Heart right ventricle (tissue), 16 donors: Measurements from ENCODE around the gene DNTTIP2. TPM values are rescaled to one million over a fixed set of nuclear protein-coding genes. Genes with fewer than 3 reads are reported as not detected.

Source experiments
- ATAC-seq, 8 donors: fragments of 200-7000 bp; cut with Tn5 transposase; one replicate each; pipeline ENCODE4 v1.9.1; 2020; ENCODE audit warnings: mild to moderate bottlenecking in 8 of 8, moderate library complexity in 8 of 8, moderate number of reproducible peaks in 1 of 8
- DNase-seq, 2 donors: peaks; one replicate each; pipeline ENCODE4 v3.0.0-alpha.2; 2020
- H3K27ac ChIP-seq, 10 donors: fragments of 200-600 bp; sonication (generic) in 2 of 10; one replicate each; pipeline versions ENCODE4 v1.5.0 to v1.8.0; 2020 to 2022; ENCODE audit warnings: mild to moderate bottlenecking in 3 of 10
- H3K27me3 ChIP-seq, 7 donors: fragments of 200-600 bp; one replicate each; pipeline ENCODE4 v1.8.0; 2021 to 2022; ENCODE audit warnings: mild to moderate bottlenecking in 2 of 7
- H3K36me3 ChIP-seq, 9 donors: fragments of 200-600 bp; sonication (generic) in 1 of 9; one replicate each; pipeline versions ENCODE4 v1.5.0 to v1.8.0; 2020 to 2022; ENCODE audit warnings: mild to moderate bottlenecking in 2 of 9
- H3K4me1 ChIP-seq, 9 donors: fragments of 200-600 bp; sonication (generic) in 1 of 9; one replicate each; pipeline versions ENCODE4 v1.5.0 to v1.8.0; 2020 to 2022; ENCODE audit warnings: mild to moderate bottlenecking in 4 of 9
- H3K4me3 ChIP-seq, 10 donors: fragments of 200-600 bp; sonication (generic) in 2 of 10; one replicate each; pipeline versions ENCODE4 v1.5.0 to v1.8.0; 2020 to 2022; ENCODE audit warnings: mild to moderate bottlenecking in 7 of 10, moderate library complexity in 2 of 10
- H3K9me3 ChIP-seq, 11 donors: fragments of 200-600 bp in 10 of 11; sonication (generic) in 2 of 11; one replicate each; pipeline versions ENCODE4 v1.5.0 to v1.8.0; 2013 to 2022; ENCODE audit warnings: mild to moderate bottlenecking in 2 of 11, control low read depth in 1 of 11, moderate library complexity in 1 of 11
- WGBS, 2 donors: extraction: QIAGEN DNeasy Blood & Tissue Kit; methylation state at CpG; one replicate each; pipeline ENCODE4 v1.1.7; 2013; ENCODE audit warnings: inconsistent platforms in 1 of 2; 5-methylcytosine and 5-hydroxymethylcytosine counted together
- intact Hi-C, 10 donors: fragments of 100-400 bp; cut with DNase I; formaldehyde crosslinking; loops; one replicate each; pipeline versions ENCODE4 v1.11.1 to v1.14.2; 2022
- polyA plus RNA-seq, 2 donors: library from polyadenylated mRNA; stranded (reverse); fragments of 200-250 nt; gene quantifications; one replicate each; pipeline ENCODE4 v1.2.3, GENCODE V29; 2013
- total RNA-seq, 10 donors: library from RNA; stranded (reverse); fragmentation: NEBNext Ultra II Directional in 3 of 10; extraction: Animal tissue kit (Norgen Biotek cat#: 25700) in 3 of 10; gene quantifications; one replicate each; pipeline versions ENCODE4 v1.2.1 to v1.2.4, GENCODE V29; 2021 to 2023
- TF ChIP-seq, protein P1 (sequence below), 9 donors: fragments of 200-600 bp; sonication (generic) in 2 of 9; IDR thresholded peaks; one replicate each; pipeline versions ENCODE4 v1.5.0 to v1.8.0; 2021 to 2022; ENCODE audit warnings: antibody characterized with exemption in 9 of 9, mild to moderate bottlenecking in 5 of 9, moderate library complexity in 1 of 9
- donor health status: Arrhythmogenic right ventricular cardiomyopathy.
- donor health status: ischemic (EF 13 %, LVEDD 7.1; RV severe dilation, severe dysfunction).
- donor health status: healthy with polysubstance abuse.
- donor health status: DM: no; HTN: yes; CAD: no.
- donor health status: DM: no; HTN: no; CAD: no.
- donor health status: ischemic (EF 25% LVEDD 6.9; RV normal size, moderate dysfunction).
- donor health status: ischemic (EF 25% LVEDD 5.7; RV mildly dilated, moderate dysfunction).
- donor health status: healthy.
- donor health status: DM: yes; HTN: yes; CAD: no.
- donor health status: Ischemic cardiomyopathy.
- donor health status: ischemic (EF 35%, LVEDD 5.7; RV mildly dilated, moderate dysfunction).
- donor health status: nonischemic (EF 11% LVEDD 7.7; RV severe dilation, severe dysfunction).
- donor health status: DM: yes; HTN: yes; CAD: no.
- donor health status: PGD.
- donor health status: ischemic (EF 29% LVEDD 5.4; RV normal size, mild dysfunction).
- donor health status: nonischemic (EF 23%, LVEDD 6.1; RV moderate dilation, normal function).

Gene DNTTIP2
- total and polyA plus RNA-seq, 12 donors: 33.9 to 64.7 (median 41.7) TPM

DNA sequence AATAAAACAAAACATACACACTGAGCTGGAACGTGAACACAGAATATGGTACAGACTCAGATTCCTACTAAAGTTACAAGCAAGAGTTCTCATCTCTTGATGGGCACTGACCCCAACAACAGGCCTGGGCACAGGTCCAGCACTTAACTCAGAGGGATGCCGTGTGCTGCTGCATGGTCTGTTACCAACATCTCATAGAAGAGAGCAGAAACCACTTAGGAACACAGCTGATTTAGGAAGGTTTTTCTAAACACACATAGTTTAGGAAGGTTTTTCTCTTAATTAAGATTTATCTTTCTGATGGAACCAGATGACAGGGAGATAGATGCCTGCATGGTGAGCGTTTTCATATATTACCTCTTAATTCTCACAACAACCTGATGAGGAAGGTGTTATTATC is 28.7 kb upstream of the DNTTIP2 start:
- DNase-seq: peak; percentile 15 to 21
- no peaks in the 10 kb centered on the region for H3K27me3 ChIP-seq
- peak overlapping the region in 5 of 10 donors; percentile 67 to 95 (median 86) for H3K4me3 ChIP-seq
- H3K36me3 ChIP-seq: no peaks in the 10 kb centered on the region
- H3K27ac ChIP-seq: no peak overlapping the region
- TF ChIP-seq, protein P1, sequence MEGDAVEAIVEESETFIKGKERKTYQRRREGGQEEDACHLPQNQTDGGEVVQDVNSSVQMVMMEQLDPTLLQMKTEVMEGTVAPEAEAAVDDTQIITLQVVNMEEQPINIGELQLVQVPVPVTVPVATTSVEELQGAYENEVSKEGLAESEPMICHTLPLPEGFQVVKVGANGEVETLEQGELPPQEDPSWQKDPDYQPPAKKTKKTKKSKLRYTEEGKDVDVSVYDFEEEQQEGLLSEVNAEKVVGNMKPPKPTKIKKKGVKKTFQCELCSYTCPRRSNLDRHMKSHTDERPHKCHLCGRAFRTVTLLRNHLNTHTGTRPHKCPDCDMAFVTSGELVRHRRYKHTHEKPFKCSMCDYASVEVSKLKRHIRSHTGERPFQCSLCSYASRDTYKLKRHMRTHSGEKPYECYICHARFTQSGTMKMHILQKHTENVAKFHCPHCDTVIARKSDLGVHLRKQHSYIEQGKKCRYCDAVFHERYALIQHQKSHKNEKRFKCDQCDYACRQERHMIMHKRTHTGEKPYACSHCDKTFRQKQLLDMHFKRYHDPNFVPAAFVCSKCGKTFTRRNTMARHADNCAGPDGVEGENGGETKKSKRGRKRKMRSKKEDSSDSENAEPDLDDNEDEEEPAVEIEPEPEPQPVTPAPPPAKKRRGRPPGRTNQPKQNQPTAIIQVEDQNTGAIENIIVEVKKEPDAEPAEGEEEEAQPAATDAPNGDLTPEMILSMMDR (IDR thresholded peaks at IDR 0.05): no peak
- H3K9me3 ChIP-seq: peaks cover 0 to 14% (median 4%) of the 10 kb centered on the region in 11 donors
- peak in 2 of 8 donors; percentile 24 to 29 for ATAC-seq
- H3K4me1 ChIP-seq: peaks cover 6 to 54% (median 16%) of the 10 kb centered on the region in 9 donors
- WGBS, 2 donors: 49 to 51% methylated on average over 3 of the region's 3 CpGs
- intact Hi-C loops: loop anchor here in 2 of 10 donors (2.0 to 5.0 kb wide), 3 partner anchors 29 to 430 kb away; partner anchors contain the start of gene DNTTIP2 (in 1 of the 2)

DNA sequence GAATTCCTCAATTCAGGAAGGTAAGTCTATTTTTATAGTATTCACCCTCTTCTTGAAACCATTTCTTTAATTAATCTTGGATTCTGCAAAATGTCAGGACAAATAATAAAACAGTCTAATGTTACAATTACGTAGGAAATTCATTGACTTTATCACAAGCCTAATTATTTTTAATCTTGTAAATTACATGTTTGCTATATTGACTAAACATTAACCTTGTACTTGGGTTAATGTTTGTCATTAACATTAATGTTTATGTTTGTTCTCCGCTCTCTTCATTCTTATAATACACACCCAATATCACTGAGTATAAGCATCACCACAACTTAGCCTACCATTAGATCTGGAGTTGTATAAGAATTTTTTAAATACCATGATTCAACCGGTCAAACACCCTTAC is 27.5 kb upstream of the DNTTIP2 start:
- intact Hi-C loops: loop anchor here in 2 of 10 donors (5.0 kb wide), 2 partner anchors 426 to 431 kb away; no protein-coding TSS in a partner anchor
- Histone ChIP-seq H3K4me3 (no peak overlapping the region), H3K9me3 (peaks cover 0 to 14% (median 4%) of the 10 kb centered on the region in 11 donors), H3K4me1 (peaks cover 6 to 54% (median 16%) of the 10 kb centered on the region in 9 donors), H3K27me3 (no peaks in the 10 kb centered on the region), H3K36me3 (peaks cover 0 to 5% (median 0%) of the 10 kb centered on the region in 9 donors), H3K27ac (no peak overlapping the region)
- DNase-seq (no peak), ATAC-seq (no peak)
- WGBS, 2 donors: 95 to 97% methylated on average over 3 of the region's 3 CpGs
- TF ChIP-seq, protein P1 (IDR thresholded peaks at IDR 0.05): no peak

DNA sequence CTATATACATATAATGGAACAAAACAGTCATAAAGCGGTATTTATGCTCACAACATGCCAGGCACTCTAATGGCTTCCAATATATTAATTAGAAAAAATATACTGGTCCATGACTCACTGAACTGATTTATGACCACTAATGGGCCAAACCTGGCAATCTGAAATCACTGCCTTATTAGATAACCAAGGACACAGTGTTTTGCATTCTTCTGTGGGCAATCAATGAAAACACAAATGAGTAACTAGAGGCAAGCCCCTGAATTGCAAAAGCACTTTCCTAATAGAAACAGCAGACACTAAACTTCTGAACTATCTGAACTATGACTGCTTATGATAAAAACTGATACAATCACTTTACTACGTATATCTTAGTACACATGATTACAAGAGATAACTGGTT is 26.7 kb upstream of the DNTTIP2 start:
- Histone ChIP-seq H3K27ac (no peak overlapping the region), H3K27me3 (no peaks in the 10 kb centered on the region), H3K4me1 (peaks cover 6 to 54% (median 16%) of the 10 kb centered on the region in 9 donors), H3K4me3 (no peak overlapping the region), H3K36me3 (peaks cover 0 to 13% (median 0%) of the 10 kb centered on the region in 9 donors), H3K9me3 (peaks cover 0 to 8% (median 0%) of the 10 kb centered on the region in 11 donors)
- intact Hi-C loops: loop anchor here in 2 of 10 donors (5.0 kb wide), 2 partner anchors 427 to 432 kb away; no protein-coding TSS in a partner anchor
- no peak for ATAC-seq
- no peak for DNase-seq
- WGBS, 2 donors: 92 to 93% methylated on average over 2 of the region's 2 CpGs
- TF ChIP-seq, protein P1 (IDR thresholded peaks at IDR 0.05): no peak

DNA sequence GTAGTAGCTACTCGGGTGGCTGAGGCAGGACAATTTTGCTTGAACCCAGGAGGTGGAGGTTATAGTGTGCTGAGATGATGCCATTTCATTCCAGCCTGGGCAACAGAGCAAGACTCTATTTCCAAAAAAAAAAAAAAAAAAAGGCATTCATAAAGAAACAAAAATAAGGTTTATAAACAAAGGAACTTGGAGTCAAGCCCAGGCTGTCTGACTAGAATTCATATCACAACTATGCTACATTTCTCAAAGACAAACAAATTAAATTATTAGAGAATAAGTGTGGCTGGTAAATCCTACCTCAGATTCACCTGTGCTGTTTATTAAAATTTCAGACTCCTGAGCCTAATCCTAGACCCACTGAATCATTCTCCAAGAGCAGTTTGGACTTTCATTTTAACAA is 26.0 kb upstream of the DNTTIP2 start:
- H3K36me3 ChIP-seq: peaks cover 0 to 19% (median 0%) of the 10 kb centered on the region in 9 donors
- H3K27ac ChIP-seq: peak overlapping the region in 1 of 10 donors; percentile 70
- DNase-seq (no peak), ATAC-seq (no peak)
- H3K4me3 ChIP-seq: no peak overlapping the region
- intact Hi-C loops: loop anchor here in 2 of 10 donors (5.0 kb wide), 2 partner anchors 427 to 432 kb away; no protein-coding TSS in a partner anchor
- 96 to 100% methylated on average over 1 of the region's 1 CpG for WGBS, 2 donors
- no peaks in the 10 kb centered on the region for H3K27me3 ChIP-seq
- H3K4me1 ChIP-seq: peaks cover 6 to 54% (median 16%) of the 10 kb centered on the region in 9 donors
- TF ChIP-seq, protein P1 (IDR thresholded peaks at IDR 0.05): no peak
- H3K9me3 ChIP-seq: peaks cover 0 to under 1% (median 0%) of the 10 kb centered on the region in 11 donors
